ENCODE data around the gene SLCO2A1. TPM values are rescaled to one million over a fixed set of nuclear protein-coding genes. Genes with fewer than 3 reads are reported as not detected.

Gene SLCO2A1
- total RNA-seq, 8 experiments from 2014 or later = 0.16 to 9.0 (median 1.5) TPM

DNA sequence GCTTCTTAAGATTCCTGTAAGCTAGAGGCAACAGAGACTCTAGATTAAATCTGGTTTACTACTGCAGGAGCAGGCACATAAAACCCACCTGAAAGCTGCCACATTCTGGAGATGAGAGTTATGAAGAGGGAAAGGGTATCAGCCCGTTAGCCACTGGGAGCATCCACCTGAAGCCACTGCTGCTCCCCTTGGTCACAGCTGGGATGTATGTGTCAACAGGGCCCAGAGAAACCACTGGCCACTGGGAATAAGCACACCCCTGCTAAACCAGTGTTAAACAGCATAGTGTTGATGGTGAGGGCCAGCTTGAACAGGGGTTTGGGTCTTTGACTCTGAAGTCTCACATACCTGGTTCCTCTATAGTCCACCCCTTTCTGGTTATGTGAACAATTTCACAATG lies 10.9 kb downstream of the SLCO2A1 start:
- no CpG with 5 or more reads among the region's 1 CpG for whole genome bisulfite sequencing, 10 experiments
- Histone ChIP-seq H3K4me3 (no peak overlapping the region), H3K27ac (no peak overlapping the region), H3K4me1 (replicated peaks in 1 of 2) (no peaks in the 10 kb centered on the region)
- peak in 1 of 8 experiments; percentile 27 for ATAC-seq (replicated peaks in 6 of 8)
- in situ Hi-C loops (cut with MboI; ENCODE audit: low pct_unique_long_range_greater_than_20kb in 2 of 9, low sequenced_read_pairs in 9 of 9, unreplicated experiment in 9 of 9) = no loop called here

DNA sequence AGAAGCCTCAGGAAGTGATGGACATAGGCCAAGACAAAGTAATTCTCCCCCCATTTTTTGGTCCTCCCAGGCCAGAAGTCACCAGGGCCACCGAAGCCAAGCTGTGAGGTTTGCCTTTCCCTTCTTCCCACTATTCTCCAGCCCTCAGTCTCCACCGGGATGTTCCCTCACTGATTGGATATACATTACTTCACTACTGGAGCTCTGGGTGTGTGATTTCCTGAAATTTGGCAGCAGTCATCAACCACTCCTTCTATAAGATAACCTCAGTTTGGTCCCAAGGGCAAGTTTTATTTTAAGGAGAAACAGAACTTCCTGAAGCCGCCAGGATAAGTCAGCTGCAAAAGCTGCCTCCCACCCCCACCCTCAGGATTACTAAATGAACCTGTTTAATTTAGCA lies 11.3 kb downstream of the SLCO2A1 start:
- no peaks in the 10 kb centered on the region for H3K4me1 ChIP-seq (replicated peaks in 1 of 2)
- H3K4me3 ChIP-seq = no peak overlapping the region
- 0 to 100% (median 82%) methylated on average over 1 to 3 of the region's 3 CpGs; no CpG with 5 or more reads in 4 of the 10 experiments for WGBS, 10 experiments
- in situ Hi-C loops (cut with MboI; ENCODE audit: low pct_unique_long_range_greater_than_20kb in 2 of 9, low sequenced_read_pairs in 9 of 9, unreplicated experiment in 9 of 9) = no loop called here
- no peak overlapping the region for H3K27ac ChIP-seq
- ATAC-seq (replicated peaks in 6 of 8) = peak in 2 of 8 experiments; percentile 61 to 80

DNA sequence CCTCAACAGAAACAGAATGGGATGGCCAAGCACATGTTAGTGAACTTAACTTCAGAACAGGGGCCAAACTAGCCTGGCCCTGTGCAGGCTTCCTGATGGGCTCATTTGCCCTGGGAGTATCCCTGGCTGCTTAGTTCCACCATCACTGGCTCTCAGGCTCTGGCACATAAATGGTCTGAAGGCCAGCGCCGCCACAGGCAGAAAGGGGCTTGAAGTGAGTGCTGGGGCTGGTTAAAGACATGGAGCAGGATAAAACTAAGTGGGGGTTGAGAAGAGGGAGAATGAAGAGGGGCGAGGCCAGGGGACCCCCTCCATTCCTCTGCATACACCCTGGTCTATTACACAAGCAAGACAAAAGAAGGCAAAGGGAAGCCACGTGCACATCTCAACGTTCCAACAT lies 12.2 kb downstream of the SLCO2A1 start:
- Histone ChIP-seq H3K27ac (no peak overlapping the region), H3K4me3 (no peak overlapping the region), H3K4me1 (replicated peaks in 1 of 2) (no peaks in the 10 kb centered on the region)
- no peak for ATAC-seq (replicated peaks in 6 of 8)
- WGBS, 10 experiments = 40 to 88% (median 61%) methylated on average over 1 to 5 of the region's 5 CpGs; no CpG with 5 or more reads in 6 of the 10 experiments
- in situ Hi-C loops (cut with MboI; ENCODE audit: low pct_unique_long_range_greater_than_20kb in 2 of 9, low sequenced_read_pairs in 9 of 9, unreplicated experiment in 9 of 9) = no loop called here

DNA sequence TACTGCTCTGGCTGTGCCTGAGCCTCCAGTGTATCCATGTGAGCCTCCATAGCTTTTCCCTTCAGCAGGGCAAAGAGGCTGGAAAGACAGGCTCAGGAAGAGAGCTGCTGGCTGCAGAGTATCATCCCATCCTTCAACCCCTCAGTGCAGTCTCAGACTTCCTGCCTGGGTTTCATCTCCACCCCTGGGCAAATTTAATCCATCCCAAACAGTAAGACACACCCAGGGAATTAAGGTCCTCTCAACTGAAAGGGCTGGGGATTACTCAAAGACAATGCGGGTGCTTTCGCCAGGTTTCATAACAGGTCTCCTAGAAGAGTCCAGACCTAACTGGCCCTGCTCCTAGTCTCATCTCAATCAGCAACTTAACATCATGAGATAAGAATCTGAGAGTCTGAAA lies 15.5 kb downstream of the SLCO2A1 start:
- ATAC-seq (replicated peaks in 6 of 8) = peak in 1 of 8 experiments; percentile 18
- Histone ChIP-seq H3K4me1 (replicated peaks in 1 of 2) (no peaks in the 10 kb centered on the region), H3K4me3 (no peak overlapping the region), H3K27ac (no peak overlapping the region)
- in situ Hi-C loops (cut with MboI; ENCODE audit: low pct_unique_long_range_greater_than_20kb in 2 of 9, low sequenced_read_pairs in 9 of 9, unreplicated experiment in 9 of 9) = no loop called here
- 100% methylated on average over 1 to 2 of the region's 2 CpGs; no CpG with 5 or more reads in 8 of the 10 experiments for WGBS, 10 experiments

DNA sequence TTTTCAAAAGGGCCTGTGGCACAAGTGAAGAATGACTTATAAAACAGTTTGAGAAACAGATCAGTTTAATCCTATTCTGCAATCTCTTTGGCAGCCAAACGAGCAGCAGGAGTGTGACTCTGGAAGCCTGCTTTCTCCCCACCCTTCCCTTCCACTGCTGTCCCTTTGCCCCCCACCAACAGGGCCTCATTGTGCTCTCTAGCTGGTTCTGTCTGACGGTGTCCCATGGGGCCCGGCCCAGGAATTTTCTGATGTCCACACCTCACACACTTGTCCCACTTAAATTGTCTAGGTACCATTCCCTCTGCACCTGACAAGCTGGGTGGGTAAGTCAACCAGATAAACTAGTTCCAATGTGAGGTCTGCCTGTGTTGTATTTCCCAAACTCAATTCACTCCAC lies 16.4 kb downstream of the SLCO2A1 start:
- no peak for ATAC-seq (replicated peaks in 6 of 8)
- Histone ChIP-seq H3K27ac (no peak overlapping the region), H3K4me1 (replicated peaks in 1 of 2) (no peaks in the 10 kb centered on the region), H3K4me3 (no peak overlapping the region)
- in situ Hi-C loops (cut with MboI; ENCODE audit: low pct_unique_long_range_greater_than_20kb in 2 of 9, low sequenced_read_pairs in 9 of 9, unreplicated experiment in 9 of 9) = no loop called here
- 40 to 60% (median 40%) methylated on average over 1 to 3 of the region's 3 CpGs; no CpG with 5 or more reads in 7 of the 10 experiments for WGBS, 10 experiments

DNA sequence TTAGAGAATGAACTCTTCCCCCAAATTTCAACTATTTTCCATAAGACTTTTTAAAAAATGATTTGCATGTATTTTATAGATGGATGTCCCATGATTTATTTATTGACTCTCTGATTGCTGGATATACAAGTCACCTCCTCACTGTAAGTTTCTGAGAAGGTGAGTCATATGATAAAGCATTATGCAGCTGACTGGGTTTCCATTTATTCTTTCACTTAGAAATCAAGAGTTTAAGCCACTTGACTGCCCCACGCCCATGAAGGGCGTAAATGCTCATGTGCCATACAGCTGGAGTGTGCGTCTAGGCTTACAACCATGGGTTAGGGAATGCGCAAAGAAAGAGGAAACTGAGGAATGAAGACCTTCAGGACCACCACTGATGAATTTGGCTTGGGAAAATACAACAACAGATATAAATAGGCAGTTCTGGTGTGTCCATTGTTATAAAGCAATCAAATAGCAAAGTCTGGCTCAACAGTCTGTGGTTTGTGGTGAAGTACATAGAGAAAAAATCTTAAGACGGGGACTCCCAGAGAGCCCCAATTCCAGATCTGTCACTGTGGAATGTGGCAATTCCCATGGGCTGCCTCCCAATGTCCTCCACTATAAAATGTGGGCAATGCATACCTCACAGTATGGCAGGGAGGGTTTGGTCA lies 20.3 kb downstream of the SLCO2A1 start:
- ATAC-seq (replicated peaks in 6 of 8) = peak in 2 of 8 experiments; percentile 80 to 92

DNA sequence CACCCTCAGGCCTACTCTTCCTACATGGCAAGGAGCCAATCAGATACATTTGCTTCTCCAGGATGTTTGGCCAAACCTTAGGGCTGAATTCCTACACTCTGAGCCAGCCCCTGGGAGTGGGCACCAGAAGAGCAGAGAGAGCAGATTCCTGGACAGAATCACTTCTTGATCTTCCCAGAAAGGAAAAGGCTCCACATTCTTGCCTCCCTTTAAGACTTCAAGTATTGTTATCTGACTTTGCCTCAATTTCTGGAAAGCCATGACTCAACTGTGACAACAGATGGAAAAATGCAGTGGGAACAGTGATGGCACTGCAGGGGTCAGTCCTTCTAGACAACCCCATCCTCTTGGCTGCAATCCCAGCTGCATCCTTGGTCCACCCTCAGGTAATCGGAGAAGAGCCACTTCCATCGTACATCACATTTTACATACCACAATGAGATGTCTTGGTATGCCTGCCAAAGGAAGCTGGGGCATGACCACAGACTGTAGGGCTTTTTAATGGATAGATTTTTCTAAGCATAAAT lies 21.0 kb downstream of the SLCO2A1 start:
- WGBS, 10 experiments = 0 to 100% (median 20%) methylated on average over 1 to 2 of the region's 2 CpGs; no CpG with 5 or more reads in 6 of the 10 experiments
- Histone ChIP-seq H3K4me1 (replicated peaks in 1 of 2) (no peaks in the 10 kb centered on the region), H3K27ac (no peak overlapping the region), H3K4me3 (no peak overlapping the region)
- ATAC-seq (replicated peaks in 6 of 8) = peak in 3 of 8 experiments; percentile 20 to 67 (median 43)
- in situ Hi-C loops (cut with MboI; ENCODE audit: low pct_unique_long_range_greater_than_20kb in 2 of 9, low sequenced_read_pairs in 9 of 9, unreplicated experiment in 9 of 9) = no loop called here

More for the DNA sequence above, 20.3 kb downstream of the SLCO2A1 start:
- H3K27ac ChIP-seq = no peak overlapping the region
- no peaks in the 10 kb centered on the region for H3K4me1 ChIP-seq (replicated peaks in 1 of 2)
- in situ Hi-C loops (cut with MboI; ENCODE audit: low pct_unique_long_range_greater_than_20kb in 2 of 9, low sequenced_read_pairs in 9 of 9, unreplicated experiment in 9 of 9) = no loop called here
- no peak overlapping the region for H3K4me3 ChIP-seq
- 20 to 96% (median 83%) methylated on average over 1 to 5 of the region's 5 CpGs; no CpG with 5 or more reads in 1 of the 10 experiments for WGBS, 10 experiments

DNA sequence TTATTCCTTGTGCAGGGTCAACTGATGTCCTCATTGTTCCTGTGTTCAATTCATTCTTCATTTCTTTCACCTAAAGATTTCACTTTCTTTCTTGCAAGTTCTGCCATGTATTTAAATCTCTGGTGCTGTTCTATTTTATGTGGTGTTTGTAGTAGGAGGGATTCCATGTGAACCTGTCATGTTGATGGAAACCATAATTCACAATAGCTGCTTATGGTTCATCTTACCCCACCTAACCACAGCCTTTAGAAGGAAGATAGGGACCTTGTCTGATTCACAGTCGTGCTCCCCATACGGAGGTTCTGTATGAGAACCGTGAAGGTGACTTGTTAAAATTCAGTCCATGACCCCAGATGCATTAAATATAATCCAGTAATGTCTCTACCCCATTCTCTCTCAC lies 21.9 kb downstream of the SLCO2A1 start:
- no peak overlapping the region for H3K4me3 ChIP-seq
- in situ Hi-C loops (cut with MboI; ENCODE audit: low pct_unique_long_range_greater_than_20kb in 2 of 9, low sequenced_read_pairs in 9 of 9, unreplicated experiment in 9 of 9) = no loop called here
- H3K27ac ChIP-seq = no peak overlapping the region
- no peak for ATAC-seq (replicated peaks in 6 of 8)
- H3K4me1 ChIP-seq (replicated peaks in 1 of 2) = no peaks in the 10 kb centered on the region
- WGBS, 10 experiments = 42 to 100% (median 63%) methylated on average over 1 to 3 of the region's 3 CpGs; no CpG with 5 or more reads in 5 of the 10 experiments

DNA sequence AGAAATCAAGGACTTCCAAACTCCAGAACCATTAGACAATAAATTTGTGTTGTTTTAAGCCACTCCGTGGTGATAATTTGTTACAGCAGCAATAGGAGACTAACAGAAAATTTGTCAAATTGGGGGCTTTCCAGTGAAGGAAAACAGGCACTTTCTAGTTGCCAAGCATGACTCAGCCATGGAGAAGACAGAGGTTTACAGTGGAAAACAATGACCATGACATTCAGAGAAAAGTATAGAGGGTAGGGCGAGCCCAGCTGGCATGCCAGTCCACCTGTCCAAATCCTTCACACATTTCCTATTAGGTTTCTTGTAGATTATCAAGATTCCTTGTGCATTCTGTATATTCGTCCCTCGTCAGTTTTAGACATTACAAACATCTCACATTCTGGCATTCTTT lies 24.9 kb downstream of the SLCO2A1 start:
- ATAC-seq (replicated peaks in 6 of 8) = no peak
- H3K4me3 ChIP-seq = no peak overlapping the region
- H3K4me1 ChIP-seq (replicated peaks in 1 of 2) = peaks cover 0 to 6% of the 10 kb centered on the region in 2 donors
- 67 to 100% (median 87%) methylated on average over 1 to 4 of the region's 4 CpGs for WGBS, 10 experiments
- H3K27ac ChIP-seq = no peak overlapping the region
- in situ Hi-C loops (cut with MboI; ENCODE audit: low pct_unique_long_range_greater_than_20kb in 2 of 9, low sequenced_read_pairs in 9 of 9, unreplicated experiment in 9 of 9) = no loop called here

DNA sequence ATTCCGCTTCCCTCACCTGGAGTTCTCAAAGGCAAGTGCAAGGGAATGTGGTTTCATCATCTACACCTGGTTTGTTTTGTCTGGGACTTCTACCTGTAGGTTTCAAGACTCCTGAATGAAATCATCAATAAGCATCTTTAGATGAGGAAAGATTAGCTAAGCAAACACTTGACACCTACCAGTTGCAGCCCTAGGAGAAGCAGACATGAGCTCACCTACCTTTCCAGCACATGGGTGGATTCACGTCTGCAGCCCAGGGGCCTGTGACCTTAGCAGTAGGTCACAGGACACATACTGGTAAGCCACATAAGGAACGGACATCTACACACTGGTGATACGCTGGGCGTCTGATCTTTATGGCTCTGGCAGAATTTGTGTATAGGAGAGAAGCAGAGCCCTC lies 26.7 kb downstream of the SLCO2A1 start:
- no peak for ATAC-seq (replicated peaks in 6 of 8)
- Histone ChIP-seq H3K27ac (no peak overlapping the region), H3K4me1 (replicated peaks in 1 of 2) (peaks cover 0 to 6% of the 10 kb centered on the region in 2 donors), H3K4me3 (no peak overlapping the region)
- in situ Hi-C loops (cut with MboI; ENCODE audit: low pct_unique_long_range_greater_than_20kb in 2 of 9, low sequenced_read_pairs in 9 of 9, unreplicated experiment in 9 of 9) = no loop called here
- WGBS, 10 experiments = 96 to 100% (median 100%) methylated on average over 2 to 4 of the region's 5 CpGs; no CpG with 5 or more reads in 6 of the 10 experiments

DNA sequence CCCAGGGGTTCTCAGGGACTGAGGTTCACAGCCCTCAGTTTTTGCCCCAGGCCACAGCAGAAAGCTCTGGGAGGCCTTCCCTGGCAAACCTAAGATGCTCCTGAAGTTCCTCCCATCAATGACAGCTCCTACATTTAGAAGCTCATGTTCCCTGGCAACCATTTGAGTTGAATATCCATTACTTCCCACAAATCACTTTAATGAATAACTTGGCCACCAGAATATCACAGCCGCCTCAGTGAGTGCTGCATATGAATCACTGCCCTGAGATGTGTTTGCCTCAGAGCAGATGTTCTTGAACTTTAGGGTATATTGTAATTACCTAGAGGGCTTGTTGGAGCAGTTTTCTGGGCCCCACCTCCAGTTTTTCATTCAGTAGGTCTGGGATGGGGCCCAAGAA lies 27.4 kb downstream of the SLCO2A1 start:
- Histone ChIP-seq H3K4me1 (replicated peaks in 1 of 2) (peaks cover 0 to 6% of the 10 kb centered on the region in 2 donors), H3K27ac (no peak overlapping the region), H3K4me3 (no peak overlapping the region)
- in situ Hi-C loops (cut with MboI; ENCODE audit: low pct_unique_long_range_greater_than_20kb in 2 of 9, low sequenced_read_pairs in 9 of 9, unreplicated experiment in 9 of 9) = no loop called here
- peak in 3 of 8 experiments; percentile 93 to 96 (median 95) for ATAC-seq (replicated peaks in 6 of 8)
- 0% methylated on average over 1 of the region's 1 CpG; no CpG with 5 or more reads in 8 of the 10 experiments for WGBS, 10 experiments

DNA sequence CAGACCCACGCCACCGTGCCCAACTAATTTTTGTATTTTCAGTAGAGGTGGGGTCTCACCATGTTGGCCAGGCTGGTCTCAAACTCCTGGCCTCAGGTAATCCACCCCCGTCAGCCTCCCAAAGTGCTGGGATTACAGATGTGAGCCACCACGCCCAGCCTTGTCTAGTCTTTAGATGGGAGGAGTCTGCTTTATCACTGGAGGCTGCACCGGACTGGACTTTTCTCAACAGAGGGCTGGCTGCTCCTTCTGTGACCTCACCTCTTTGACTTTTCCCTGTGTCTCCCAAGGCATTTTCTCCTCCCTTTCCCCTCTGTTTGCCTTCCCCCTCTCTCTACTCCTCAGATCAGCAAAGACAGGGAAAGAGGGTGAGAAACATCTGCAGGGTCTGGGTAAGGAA lies 28.5 kb downstream of the SLCO2A1 start:
- ATAC-seq (replicated peaks in 6 of 8) = peak in 2 of 8 experiments; percentile 5 to 13
- Histone ChIP-seq H3K4me3 (no peak overlapping the region), H3K27ac (no peak overlapping the region), H3K4me1 (replicated peaks in 1 of 2) (peaks cover 0 to 6% of the 10 kb centered on the region in 2 donors)
- in situ Hi-C loops (cut with MboI; ENCODE audit: low pct_unique_long_range_greater_than_20kb in 2 of 9, low sequenced_read_pairs in 9 of 9, unreplicated experiment in 9 of 9) = no loop called here
- 50 to 100% (median 90%) methylated on average over 1 to 4 of the region's 5 CpGs; no CpG with 5 or more reads in 5 of the 10 experiments for WGBS, 10 experiments

DNA sequence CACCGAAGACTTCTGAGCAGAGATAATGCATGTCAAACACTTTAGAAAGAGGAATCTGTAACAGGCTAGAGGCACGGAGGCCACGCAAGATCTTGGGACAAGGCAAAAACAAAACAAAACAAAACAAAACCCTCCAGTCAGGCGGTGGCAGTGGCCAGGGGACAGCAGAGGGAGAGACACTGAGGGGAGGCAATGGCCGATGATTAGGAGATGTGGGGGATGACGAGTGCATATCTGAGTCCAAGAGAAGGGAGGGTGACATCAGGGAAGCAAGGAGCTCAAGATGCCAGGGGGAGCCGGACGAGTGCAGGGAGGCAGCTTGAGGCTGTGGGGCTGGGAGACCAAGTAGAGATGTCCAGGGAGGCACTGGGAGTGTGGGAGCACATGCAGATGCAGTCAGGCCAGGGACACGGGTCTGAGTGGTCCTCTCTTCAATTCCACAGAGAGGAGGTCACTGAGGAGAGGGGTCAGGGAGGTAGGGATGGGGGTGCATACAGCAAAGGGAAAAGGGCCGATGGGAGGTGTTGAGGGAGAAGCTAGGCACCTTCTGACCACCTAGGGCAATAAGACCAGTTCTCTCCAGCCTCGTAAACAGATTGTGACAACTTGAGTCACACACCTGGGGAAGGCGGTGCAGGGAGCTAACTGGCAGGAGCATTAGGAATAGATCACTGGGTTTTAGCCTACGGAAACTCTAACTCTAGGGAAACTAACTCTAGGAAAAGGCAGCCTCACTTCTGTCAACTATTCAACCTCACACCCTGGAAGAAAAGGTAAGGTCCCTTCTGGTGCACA lies 29.6 kb downstream of the SLCO2A1 start:
- in situ Hi-C loops (cut with MboI; ENCODE audit: low pct_unique_long_range_greater_than_20kb in 2 of 9, low sequenced_read_pairs in 9 of 9, unreplicated experiment in 9 of 9) = no loop called here
- ATAC-seq (replicated peaks in 6 of 8) = no peak
- Histone ChIP-seq H3K4me1 (replicated peaks in 1 of 2) (peaks cover 0 to 6% of the 10 kb centered on the region in 2 donors), H3K4me3 (no peak overlapping the region), H3K27ac (no peak overlapping the region)
- WGBS, 10 experiments = 60 to 93% (median 81%) methylated on average over 1 to 6 of the region's 13 CpGs; no CpG with 5 or more reads in 1 of the 10 experiments
